Hepatocyte (in vitro differentiated cells): ENCODE measurements around the gene ZPLD1. TPM values are rescaled to one million over a fixed set of nuclear protein-coding genes. Genes with fewer than 3 reads are reported as not detected.

Experiments used
- DNase-seq: peaks from one replicate; pipeline ENCODE4 v3.0.0-alpha.2; 2016; ENCODE audit warnings: low spot score
- H2AFZ ChIP-seq: fragments of 200-600 bp; sonication (generic); 2 replicates; pipeline ENCODE4 v1.6.0; 2016; ENCODE audit warnings: antibody characterized with exemption, mild to moderate bottlenecking
- H3K27ac ChIP-seq: fragments of 200-600 bp; sonication (generic); 2 replicates; pipeline ENCODE4 v1.5.1; 2016; ENCODE audit warnings: mild to moderate bottlenecking
- H3K27me3 ChIP-seq: fragments of 200-600 bp; sonication (generic); 2 replicates; pipeline ENCODE4 v1.6.1; 2016
- H3K36me3 ChIP-seq: fragments of 200-600 bp; sonication (generic); replicated peaks from 2 replicates; pipeline ENCODE4 v1.5.1; 2016; ENCODE audit warnings: low read depth; ENCODE audit not compliant: insufficient read depth
- H3K4me1 ChIP-seq: fragments of 200-600 bp; sonication (generic); 2 replicates; pipeline ENCODE4 v1.5.1; 2016; ENCODE audit warnings: mild to moderate bottlenecking, moderate library complexity; ENCODE audit not compliant: insufficient read depth
- H3K4me2 ChIP-seq: fragments of 200-600 bp; sonication (generic); 2 replicates; pipeline ENCODE4 v1.6.0; 2016
- H3K4me3 ChIP-seq: fragments of 200-600 bp; sonication (generic); 2 replicates; pipeline ENCODE4 v1.5.1; 2016; ENCODE audit warnings: mild to moderate bottlenecking
- H3K79me2 ChIP-seq: fragments of 200-600 bp; sonication (generic); 2 replicates; pipeline ENCODE4 v1.6.0; 2017; ENCODE audit warnings: mild to moderate bottlenecking
- H3K9me2 ChIP-seq: fragments of 200-600 bp; sonication (generic); replicated peaks from 2 replicates; pipeline ENCODE4 v1.6.0; 2017; ENCODE audit warnings: mild to moderate bottlenecking; ENCODE audit not compliant: insufficient read depth
- H3K9me3 ChIP-seq: fragments of 200-600 bp; sonication (generic); 2 replicates; pipeline ENCODE4 v1.5.1; 2016; ENCODE audit warnings: low read depth, mild to moderate bottlenecking
- H4K20me1 ChIP-seq: fragments of 200-600 bp; sonication (generic); 2 replicates; pipeline ENCODE4 v1.6.0; 2016; ENCODE audit warnings: mild to moderate bottlenecking; ENCODE audit not compliant: insufficient read depth, poor library complexity, severe bottlenecking
- EZH2 ChIP-seq: fragments of 200-600 bp; sonication (generic); IDR thresholded peaks from 2 replicates; pipeline ENCODE4 v1.6.1; 2016; ENCODE audit warnings: antibody characterized with exemption, mild to moderate bottlenecking, borderline replicate concordance
- EZH2phosphoT487 ChIP-seq: fragments of 200-600 bp; sonication (generic); IDR thresholded peaks from one replicate; pipeline ENCODE4 v1.6.1; 2018; ENCODE audit warnings: antibody characterized with exemption, mild to moderate bottlenecking, low read depth, moderate library complexity; ENCODE audit not compliant: unreplicated experiment, severe bottlenecking
- WGBS: methylation state at CpG from one replicate; pipeline ENCODE4 v1.1.6; 2016; ENCODE audit warnings: low lambda C conversion rate; ENCODE audit errors: missing lambda C conversion rate; 5-methylcytosine and 5-hydroxymethylcytosine counted together
- polyA plus RNA-seq: library from polyadenylated mRNA; unstranded; fragments of >200 nt; fragmentation: Nextera tagmentation; extraction: Ambion mirVana; gene quantifications from 2 replicates; pipeline ENCODE4 v1.2.1, GENCODE V29; 2016
- total RNA-seq: library from RNA; depleted of rRNA; stranded (reverse); fragments of >200 nt; gene quantifications from 2 replicates; pipeline ENCODE4 v1.2.3, GENCODE V29; 2014
- TF ChIP-seq, protein P1 (sequence below): fragments of 200-600 bp; sonication (generic); IDR thresholded peaks from 2 replicates; pipeline ENCODE4 v1.5.1; 2016; ENCODE audit warnings: antibody characterized with exemption, mild to moderate bottlenecking; ENCODE audit not compliant: poor library complexity

The ZPLD1 gene
- total and polyA plus RNA-seq, 2 experiments from 2014 or later = 0.30 to 0.40 TPM

- no peak overlapping the region for H3K27ac ChIP-seq
- no peak overlapping the region for H3K4me2 ChIP-seq
- H3K9me3 ChIP-seq = no peaks in the 10 kb centered on the region
- no peaks in the 10 kb centered on the region for H3K36me3 ChIP-seq
- no peaks in the 10 kb centered on the region for H4K20me1 ChIP-seq
- no peak for DNase-seq
- H3K27me3 ChIP-seq = no peaks in the 10 kb centered on the region
- no peak overlapping the region for H2AFZ ChIP-seq
- no peaks in the 10 kb centered on the region for H3K79me2 ChIP-seq
- TF ChIP-seq EZH2 (no peak), EZH2phosphoT487 (no peak)
- TF ChIP-seq, protein P1, sequence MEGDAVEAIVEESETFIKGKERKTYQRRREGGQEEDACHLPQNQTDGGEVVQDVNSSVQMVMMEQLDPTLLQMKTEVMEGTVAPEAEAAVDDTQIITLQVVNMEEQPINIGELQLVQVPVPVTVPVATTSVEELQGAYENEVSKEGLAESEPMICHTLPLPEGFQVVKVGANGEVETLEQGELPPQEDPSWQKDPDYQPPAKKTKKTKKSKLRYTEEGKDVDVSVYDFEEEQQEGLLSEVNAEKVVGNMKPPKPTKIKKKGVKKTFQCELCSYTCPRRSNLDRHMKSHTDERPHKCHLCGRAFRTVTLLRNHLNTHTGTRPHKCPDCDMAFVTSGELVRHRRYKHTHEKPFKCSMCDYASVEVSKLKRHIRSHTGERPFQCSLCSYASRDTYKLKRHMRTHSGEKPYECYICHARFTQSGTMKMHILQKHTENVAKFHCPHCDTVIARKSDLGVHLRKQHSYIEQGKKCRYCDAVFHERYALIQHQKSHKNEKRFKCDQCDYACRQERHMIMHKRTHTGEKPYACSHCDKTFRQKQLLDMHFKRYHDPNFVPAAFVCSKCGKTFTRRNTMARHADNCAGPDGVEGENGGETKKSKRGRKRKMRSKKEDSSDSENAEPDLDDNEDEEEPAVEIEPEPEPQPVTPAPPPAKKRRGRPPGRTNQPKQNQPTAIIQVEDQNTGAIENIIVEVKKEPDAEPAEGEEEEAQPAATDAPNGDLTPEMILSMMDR = no peak
- no peak overlapping the region for H3K4me3 ChIP-seq
- no peaks in the 10 kb centered on the region for H3K4me1 ChIP-seq
- H3K9me2 ChIP-seq = no peaks in the 10 kb centered on the region
Measured at GRCh38 chr3:102419786-102420185, 15.0 kb upstream of the ZPLD1 start.

DNA sequence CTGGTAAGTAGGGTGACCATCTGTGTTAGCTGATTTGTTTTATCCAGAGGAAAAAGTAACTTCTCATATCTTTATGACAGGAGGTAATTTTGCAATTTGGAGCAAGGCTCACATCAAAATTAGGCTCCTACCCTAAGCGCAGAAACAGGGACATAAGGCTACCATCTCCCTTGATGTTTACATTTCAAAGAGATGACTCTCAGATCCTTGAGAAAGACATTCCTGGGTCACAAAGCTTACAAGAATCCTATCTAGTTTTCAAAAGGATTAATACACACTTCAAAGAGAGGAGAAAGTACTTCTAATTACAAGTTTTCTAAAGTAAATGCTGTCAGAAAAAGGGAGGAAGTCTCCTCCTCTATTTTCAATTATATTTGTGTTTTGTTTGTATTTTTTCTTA lies 7.0 kb downstream of the ZPLD1 start:
- 52% methylated on average over 1 of the region's 1 CpG for WGBS
- DNase-seq = no peak

GRCh38 chr3:102443021-102443420 lies 8.2 kb downstream of the ZPLD1 start:
- Histone ChIP-seq H3K79me2 (no peaks in the 10 kb centered on the region), H3K9me2 (no peaks in the 10 kb centered on the region), H3K27me3 (no peaks in the 10 kb centered on the region), H3K4me3 (no peak overlapping the region), H3K4me2 (no peak overlapping the region), H2AFZ (no peak overlapping the region), H3K4me1 (peaks cover 4% of the 10 kb centered on the region), H4K20me1 (no peaks in the 10 kb centered on the region), H3K36me3 (no peaks in the 10 kb centered on the region), H3K9me3 (no peaks in the 10 kb centered on the region), H3K27ac (no peak overlapping the region)
- TF ChIP-seq EZH2phosphoT487 = no peak
- TF ChIP-seq, protein P1 = no peak
- TF ChIP-seq EZH2 = no peak
- DNase-seq = no peak
- 89% methylated on average over 2 of the region's 2 CpGs for WGBS

More for the DNA sequence above, 7.0 kb downstream of the ZPLD1 start:
- no peak overlapping the region for H3K27ac ChIP-seq
- H2AFZ ChIP-seq = no peak overlapping the region
- peaks cover 4% of the 10 kb centered on the region for H3K4me1 ChIP-seq
- no peaks in the 10 kb centered on the region for H3K79me2 ChIP-seq
- no peaks in the 10 kb centered on the region for H3K27me3 ChIP-seq
- no peaks in the 10 kb centered on the region for H3K9me2 ChIP-seq
- no peak overlapping the region for H3K4me2 ChIP-seq
- H4K20me1 ChIP-seq = no peaks in the 10 kb centered on the region
- no peak overlapping the region for H3K4me3 ChIP-seq
- H3K9me3 ChIP-seq = no peaks in the 10 kb centered on the region
- H3K36me3 ChIP-seq = no peaks in the 10 kb centered on the region
- TF ChIP-seq EZH2 = no peak
- TF ChIP-seq, protein P1 = no peak
- TF ChIP-seq EZH2phosphoT487 = no peak

DNA sequence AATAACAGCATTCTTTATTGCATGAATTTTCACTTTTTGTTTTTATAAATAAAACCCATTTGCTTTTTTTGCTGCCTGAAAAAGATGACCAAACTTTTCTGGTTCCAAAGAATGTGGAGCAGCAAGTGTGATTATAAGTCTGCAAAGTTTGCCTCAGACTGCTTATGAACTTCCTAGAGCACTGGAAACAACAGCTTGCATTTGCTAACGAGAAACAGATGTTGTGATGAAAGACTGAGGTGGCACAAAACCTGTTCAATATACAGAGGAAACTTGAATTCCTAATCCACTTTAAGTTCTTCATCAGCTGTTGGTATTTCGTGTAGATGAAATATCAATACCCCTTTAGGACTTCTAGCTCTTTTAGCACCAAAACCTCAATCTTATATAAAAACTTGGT lies 9.3 kb downstream of the ZPLD1 start:
- peaks cover 4% of the 10 kb centered on the region for H3K4me1 ChIP-seq
- H2AFZ ChIP-seq = no peak overlapping the region
- H3K27ac ChIP-seq = no peak overlapping the region
- no peak overlapping the region for H3K4me3 ChIP-seq
- H3K79me2 ChIP-seq = no peaks in the 10 kb centered on the region
- no peaks in the 10 kb centered on the region for H3K9me3 ChIP-seq
- H3K27me3 ChIP-seq = no peaks in the 10 kb centered on the region
- H3K9me2 ChIP-seq = no peaks in the 10 kb centered on the region
- DNase-seq = no peak
- TF ChIP-seq EZH2phosphoT487 = no peak
- TF ChIP-seq, protein P1 = no peak
- TF ChIP-seq EZH2 = no peak
- no peak overlapping the region for H3K4me2 ChIP-seq
- H4K20me1 ChIP-seq = no peaks in the 10 kb centered on the region
- WGBS = 42% methylated on average over 2 of the region's 2 CpGs
- no peaks in the 10 kb centered on the region for H3K36me3 ChIP-seq
